GM23338 (cell line): ENCODE measurements around the gene ACYP1.

ENCODE experiments used
- CREB1 ChIP-seq: fragments of 250-450 bp; sonication (Bioruptor Pico); IDR thresholded peaks from 2 replicates; pipeline ENCODE4 v1.5.0; 2020; ENCODE audit warnings: low read depth, mild to moderate bottlenecking, moderate library complexity
- CTCF ChIP-seq, 2 experiments: fragments of 200-600 bp in 1 of 2; sonication (generic) in 1 of 2; conservative IDR thresholded peaks; 2 replicates each; pipeline versions ENCODE4 v1.5.1 to v1.6.1; 2016 to 2017; ENCODE audit warnings: antibody characterized with exemption in 2 of 2, low read depth in 2 of 2, mild to moderate bottlenecking in 2 of 2, moderate library complexity in 1 of 2
- EZH2 ChIP-seq: fragments of 200-600 bp; sonication (generic); IDR thresholded peaks from one replicate; pipeline ENCODE4 v1.8.0; 2017; ENCODE audit warnings: antibody characterized with exemption, mild to moderate bottlenecking, low read depth; ENCODE audit not compliant: unreplicated experiment
- EZH2phosphoT487 ChIP-seq: fragments of 200-600 bp; sonication (generic); IDR thresholded peaks from one replicate; pipeline ENCODE4 v1.8.1; 2018; ENCODE audit warnings: antibody characterized with exemption; ENCODE audit not compliant: unreplicated experiment
- JUNB ChIP-seq: IDR thresholded peaks from one replicate; pipeline ENCODE4 v1.6.1; 2016; ENCODE audit warnings: antibody characterized with exemption; ENCODE audit not compliant: unreplicated experiment
- NANOG ChIP-seq: IDR thresholded peaks from 2 replicates; pipeline ENCODE4 v1.6.1; 2016; ENCODE audit warnings: antibody characterized with exemption, borderline replicate concordance
- POLR2AphosphoS5 ChIP-seq: IDR thresholded peaks from 2 replicates; pipeline ENCODE4 v1.6.1; 2016; ENCODE audit warnings: antibody characterized with exemption, low read depth
- ZNF331 ChIP-seq: fragments of 250-450 bp; sonication (Bioruptor Pico); IDR thresholded peaks from 2 replicates; pipeline ENCODE4 v1.5.0; 2020; ENCODE audit warnings: low read depth, mild to moderate bottlenecking, moderate library complexity
- TF ChIP-seq, protein P1 (sequence below): IDR thresholded peaks from one replicate; pipeline ENCODE4 v1.6.1; 2018; ENCODE audit warnings: antibody characterized with exemption; ENCODE audit not compliant: unreplicated experiment

- TF ChIP-seq CTCF (conservative IDR thresholded peaks at IDR 0.05; ENCODE audit: low read depth in 2 of 2) (no peak), POLR2AphosphoS5 (no peak), EZH2 (no peak), NANOG (no peak), JUNB (no peak), ZNF331 (CRISPR knock-in tag) (no peak), EZH2phosphoT487 (no peak), CREB1 (CRISPR knock-in tag) (no peak)
- TF ChIP-seq, protein P1, sequence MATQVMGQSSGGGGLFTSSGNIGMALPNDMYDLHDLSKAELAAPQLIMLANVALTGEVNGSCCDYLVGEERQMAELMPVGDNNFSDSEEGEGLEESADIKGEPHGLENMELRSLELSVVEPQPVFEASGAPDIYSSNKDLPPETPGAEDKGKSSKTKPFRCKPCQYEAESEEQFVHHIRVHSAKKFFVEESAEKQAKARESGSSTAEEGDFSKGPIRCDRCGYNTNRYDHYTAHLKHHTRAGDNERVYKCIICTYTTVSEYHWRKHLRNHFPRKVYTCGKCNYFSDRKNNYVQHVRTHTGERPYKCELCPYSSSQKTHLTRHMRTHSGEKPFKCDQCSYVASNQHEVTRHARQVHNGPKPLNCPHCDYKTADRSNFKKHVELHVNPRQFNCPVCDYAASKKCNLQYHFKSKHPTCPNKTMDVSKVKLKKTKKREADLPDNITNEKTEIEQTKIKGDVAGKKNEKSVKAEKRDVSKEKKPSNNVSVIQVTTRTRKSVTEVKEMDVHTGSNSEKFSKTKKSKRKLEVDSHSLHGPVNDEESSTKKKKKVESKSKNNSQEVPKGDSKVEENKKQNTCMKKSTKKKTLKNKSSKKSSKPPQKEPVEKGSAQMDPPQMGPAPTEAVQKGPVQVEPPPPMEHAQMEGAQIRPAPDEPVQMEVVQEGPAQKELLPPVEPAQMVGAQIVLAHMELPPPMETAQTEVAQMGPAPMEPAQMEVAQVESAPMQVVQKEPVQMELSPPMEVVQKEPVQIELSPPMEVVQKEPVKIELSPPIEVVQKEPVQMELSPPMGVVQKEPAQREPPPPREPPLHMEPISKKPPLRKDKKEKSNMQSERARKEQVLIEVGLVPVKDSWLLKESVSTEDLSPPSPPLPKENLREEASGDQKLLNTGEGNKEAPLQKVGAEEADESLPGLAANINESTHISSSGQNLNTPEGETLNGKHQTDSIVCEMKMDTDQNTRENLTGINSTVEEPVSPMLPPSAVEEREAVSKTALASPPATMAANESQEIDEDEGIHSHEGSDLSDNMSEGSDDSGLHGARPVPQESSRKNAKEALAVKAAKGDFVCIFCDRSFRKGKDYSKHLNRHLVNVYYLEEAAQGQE, result no peak
Measured at GRCh38 chr14:75016815-75017214, 47.0 kb downstream of the ACYP1 start.
